Esophagus (tissue), 2 donors: ENCODE results near the gene ADAMTS2. TPM values are rescaled to one million over a fixed set of nuclear protein-coding genes. Genes with fewer than 3 reads are reported as not detected.
"Not testable (repeated sequence)": the region's sequence is repeated elsewhere in the genome, so short reads cannot be mapped to it uniquely, and the experiment has no call there.

ENCODE experiments used
- H3K27ac ChIP-seq, 2 donors: one replicate each; pipeline ENCODE4 v1.5.1; 2013; ENCODE audit warnings: low read depth in 2 of 2, mild to moderate bottlenecking in 2 of 2, inconsistent platforms in 1 of 2, low read length in 1 of 2, moderate library complexity in 1 of 2
- H3K27me3 ChIP-seq, 2 donors: one replicate each; pipeline ENCODE4 v1.6.1; 2013; ENCODE audit warnings: low read length in 2 of 2, control low read depth in 1 of 2, mild to moderate bottlenecking in 1 of 2; ENCODE audit not compliant: insufficient read depth in 2 of 2, control insufficient read depth in 1 of 2
- H3K36me3 ChIP-seq, 2 donors: one replicate each; pipeline ENCODE4 v1.6.1; 2013; ENCODE audit warnings: low read length in 1 of 2; ENCODE audit not compliant: control insufficient read depth in 2 of 2, insufficient read depth in 2 of 2
- H3K4me1 ChIP-seq, 2 donors: one replicate each; pipeline ENCODE4 v1.6.1; 2013; ENCODE audit warnings: low read length in 1 of 2; ENCODE audit not compliant: control insufficient read depth in 2 of 2, insufficient read depth in 2 of 2
- H3K4me3 ChIP-seq, 2 donors: one replicate each; pipeline ENCODE4 v1.5.1; 2013; ENCODE audit warnings: low read length in 2 of 2, mild to moderate bottlenecking in 2 of 2, low read depth in 1 of 2, moderate library complexity in 1 of 2
- H3K9me3 ChIP-seq, 2 donors: one replicate each; pipeline ENCODE4 v1.6.1; 2013; ENCODE audit warnings: mild to moderate bottlenecking in 2 of 2, low read depth in 1 of 2, low read length in 1 of 2, moderate library complexity in 1 of 2; ENCODE audit not compliant: control insufficient read depth in 2 of 2, insufficient read depth in 1 of 2
- WGBS, 2 donors: extraction: QIAGEN DNeasy Blood & Tissue Kit; methylation state at CpG; one replicate each; pipeline ENCODE4 v1.1.7; 2013; 5-methylcytosine and 5-hydroxymethylcytosine counted together
- polyA plus RNA-seq, 2 donors: library from polyadenylated mRNA; stranded (reverse); fragments of 200-250 nt; gene quantifications; one replicate each; pipeline ENCODE4 v1.2.3, GENCODE V29; 2013
- donor health status: healthy with polysubstance abuse.
- donor health status: Bipolar disorder and iron deficiency.

ADAMTS2 gene
- polyA plus RNA-seq, 2 donors = 1.4 to 1.5 TPM

DNA sequence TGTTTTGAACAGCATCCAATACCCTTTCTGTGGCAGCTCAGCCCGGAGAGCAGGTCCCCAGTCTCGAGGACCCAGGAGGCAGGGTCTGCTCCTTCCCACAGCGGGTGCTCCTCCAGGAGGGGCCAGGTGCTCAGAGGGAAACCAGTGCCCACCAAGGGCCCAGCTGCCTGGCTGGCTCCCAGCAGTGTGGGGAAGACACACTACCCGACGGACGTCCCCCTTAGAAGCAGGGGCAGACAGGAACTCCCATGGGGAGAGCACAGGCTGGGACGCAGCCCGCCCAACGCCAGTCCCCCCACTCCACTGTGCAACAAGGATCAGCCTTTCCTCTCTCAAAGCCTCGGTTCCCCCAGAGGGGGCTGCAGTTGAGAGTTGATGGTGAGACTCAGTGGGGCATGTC lies 57.6 kb downstream of the ADAMTS2 start:
- Histone ChIP-seq H3K9me3 (no peaks in the 10 kb centered on the region), H3K27ac (no peak overlapping the region), H3K27me3 (no peaks in the 10 kb centered on the region), H3K4me1 (no peaks in the 10 kb centered on the region), H3K36me3 (no peaks in the 10 kb centered on the region), H3K4me3 (no peak overlapping the region)
- 84 to 86% methylated on average over 10 of the region's 10 CpGs for WGBS, 2 donors

DNA sequence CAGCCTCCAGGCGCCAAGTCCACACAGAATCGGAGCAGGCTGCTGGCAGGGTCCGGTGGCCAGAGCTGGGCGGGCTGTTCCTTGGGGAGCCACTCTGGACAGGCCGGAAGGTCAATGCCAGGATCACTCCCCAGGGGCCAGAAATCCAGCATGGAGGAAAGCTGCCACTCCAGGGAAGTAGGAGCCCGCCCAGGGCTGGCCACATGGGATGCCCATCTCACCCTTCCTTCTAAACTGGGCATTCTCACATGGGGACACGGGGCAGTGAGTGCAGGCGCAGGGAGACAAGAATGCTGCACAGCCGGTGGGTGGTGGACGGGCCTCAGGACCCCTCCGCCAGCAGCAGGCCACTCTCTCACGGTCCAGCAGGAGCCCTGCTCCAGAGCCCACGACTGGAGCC lies 58.2 kb downstream of the ADAMTS2 start:
- Histone ChIP-seq H3K36me3 (no peaks in the 10 kb centered on the region), H3K9me3 (no peaks in the 10 kb centered on the region), H3K27ac (no peak overlapping the region), H3K27me3 (no peaks in the 10 kb centered on the region), H3K4me1 (no peaks in the 10 kb centered on the region), H3K4me3 (no peak overlapping the region)
- WGBS, 2 donors = 87 to 90% methylated on average over 13 of the region's 13 CpGs

DNA sequence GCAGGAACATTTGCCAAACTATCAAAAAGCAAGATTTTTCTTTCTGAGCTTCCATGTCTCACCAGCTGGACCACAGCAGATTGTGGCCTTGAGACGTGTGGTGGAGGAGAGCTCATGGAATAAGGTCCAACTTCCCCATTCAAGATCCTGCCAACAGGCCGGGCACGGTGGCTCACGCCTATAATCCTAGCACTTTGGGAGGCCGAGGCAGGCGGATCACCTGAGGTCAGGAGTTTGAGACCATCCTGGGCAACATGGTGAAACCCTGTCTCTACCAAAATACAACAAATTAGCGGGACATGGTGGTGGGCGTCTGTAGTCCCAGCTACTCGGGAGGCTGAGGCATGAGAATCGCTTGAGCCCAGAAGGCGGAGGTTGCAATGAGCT lies 59.5 kb downstream of the ADAMTS2 start:
- H3K4me3 ChIP-seq, H3K4me1 ChIP-seq, H3K36me3 ChIP-seq, H3K27ac ChIP-seq, H3K9me3 ChIP-seq, H3K27me3 ChIP-seq: not testable (repeated sequence)
- 88% methylated on average over 11 of the region's 11 CpGs for WGBS, 2 donors

DNA sequence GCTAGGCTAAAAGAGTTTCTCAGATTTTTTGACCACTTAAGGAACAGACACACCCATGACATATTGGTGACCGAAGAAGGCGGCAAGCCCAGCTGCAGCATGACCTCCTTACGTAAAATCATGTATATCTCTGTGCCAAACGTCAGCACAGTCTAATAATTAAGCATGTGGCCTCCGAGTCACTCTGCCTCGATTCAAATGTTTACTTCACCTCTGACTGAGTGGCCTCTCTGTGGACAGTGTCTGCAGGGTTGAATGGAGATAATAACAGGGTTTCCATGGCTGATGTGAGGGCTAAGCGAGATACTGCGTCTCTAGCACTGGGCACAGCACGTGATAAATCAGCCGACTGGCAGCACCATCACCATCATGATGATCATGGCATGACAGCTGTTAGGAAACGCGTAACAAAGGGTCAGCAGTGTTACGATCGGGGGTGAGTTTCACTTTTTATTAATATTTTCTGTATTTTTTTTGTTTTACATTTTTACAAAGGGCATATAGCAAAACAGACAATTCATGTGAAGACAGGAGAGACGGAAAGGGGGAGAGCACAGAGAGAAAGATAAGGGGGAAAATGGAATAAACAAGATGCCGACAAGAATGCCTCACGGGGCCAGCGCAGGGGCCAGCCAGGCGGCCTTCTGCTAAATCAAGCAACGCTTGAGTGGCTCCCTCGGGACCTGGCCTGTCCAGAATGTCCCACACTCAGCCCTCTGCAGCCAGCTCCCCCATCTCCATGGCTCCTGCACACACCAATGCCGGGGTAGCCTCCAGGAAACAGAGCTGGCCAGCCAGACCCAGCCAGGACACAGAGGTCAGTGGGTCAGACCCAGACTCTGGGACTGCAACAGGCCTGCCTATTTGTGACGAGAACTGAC lies 60.3 kb downstream of the ADAMTS2 start:
- H3K4me1 ChIP-seq = no peaks in the 10 kb centered on the region
- H3K36me3 ChIP-seq = no peaks in the 10 kb centered on the region
- no peak overlapping the region for H3K4me3 ChIP-seq
- H3K27ac ChIP-seq = no peak overlapping the region
- 63 to 68% methylated on average over 23 of the region's 23 CpGs for WGBS, 2 donors
- H3K27me3 ChIP-seq = no peaks in the 10 kb centered on the region
- H3K9me3 ChIP-seq = no peaks in the 10 kb centered on the region

DNA sequence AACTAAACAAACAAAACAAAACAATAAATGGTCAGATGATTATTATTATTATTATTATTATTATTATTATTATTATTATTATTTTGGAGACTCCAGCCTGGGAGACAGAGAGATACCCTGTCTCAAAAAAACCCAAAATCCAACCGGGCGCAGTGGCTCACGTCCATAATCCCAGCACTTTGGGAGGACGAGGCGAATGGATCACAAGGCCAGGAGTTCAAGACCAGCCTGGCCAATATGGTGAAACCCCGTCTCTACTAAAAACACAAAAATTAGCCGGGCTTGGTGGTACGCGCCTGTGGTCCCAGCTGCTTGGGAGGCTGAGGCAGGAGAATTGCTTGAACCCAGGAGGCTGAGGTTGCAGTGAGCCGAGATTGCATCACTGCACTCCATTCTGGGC lies 61.4 kb downstream of the ADAMTS2 start:
- not testable (repeated sequence) for H3K27me3 ChIP-seq, H3K9me3 ChIP-seq, H3K27ac ChIP-seq, H3K4me1 ChIP-seq, H3K4me3 ChIP-seq, H3K36me3 ChIP-seq
- WGBS, 2 donors = 96% methylated on average over 10 of the region's 10 CpGs

DNA sequence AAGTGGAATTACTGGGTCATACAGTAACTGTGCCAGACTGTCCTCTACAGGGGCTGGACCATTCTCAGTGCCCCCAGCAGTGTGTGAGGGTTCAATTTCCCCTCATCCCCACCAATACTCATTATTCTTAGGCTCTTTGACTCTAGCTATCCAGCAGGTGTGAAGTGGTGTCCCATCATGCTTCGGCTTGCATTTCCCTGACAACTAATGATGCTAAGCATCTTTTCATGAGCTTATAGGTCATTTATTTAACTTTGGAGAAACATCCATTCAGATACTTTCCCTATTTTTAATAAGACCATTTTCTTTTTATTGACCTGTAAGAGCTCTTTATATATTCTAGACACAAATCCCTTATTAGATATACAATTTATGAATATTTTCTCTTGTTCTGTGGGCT lies 63.6 kb downstream of the ADAMTS2 start:
- Histone ChIP-seq H3K27ac (no peak overlapping the region), H3K9me3 (no peaks in the 10 kb centered on the region), H3K4me1 (peaks cover 0 to 1% of the 10 kb centered on the region in 2 donors), H3K27me3 (no peaks in the 10 kb centered on the region), H3K4me3 (no peak overlapping the region), H3K36me3 (no peaks in the 10 kb centered on the region)
- 92% methylated on average over 1 of the region's 1 CpG for WGBS, 2 donors

DNA sequence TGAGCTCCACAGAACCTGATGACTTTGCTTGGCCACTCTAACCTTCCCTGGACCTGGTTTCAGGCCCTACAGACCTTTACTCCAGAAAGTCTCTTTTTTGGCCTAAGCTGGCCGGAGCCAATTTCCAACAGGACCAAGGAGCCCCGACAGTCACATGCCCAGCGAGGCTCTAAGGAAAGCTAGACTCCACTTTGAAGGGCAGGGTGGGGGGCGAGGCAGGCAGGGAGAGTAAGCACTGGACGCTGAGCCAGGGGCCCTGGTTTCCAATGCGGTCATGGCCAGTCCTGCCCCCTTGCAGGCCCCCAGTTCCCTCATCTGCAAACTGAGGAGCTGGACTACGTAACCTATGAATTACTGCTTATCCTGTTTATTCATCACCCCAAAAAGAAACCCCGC lies 65.2 kb downstream of the ADAMTS2 start:
- peaks cover 0 to 1% of the 10 kb centered on the region in 2 donors for H3K4me1 ChIP-seq
- no peak overlapping the region for H3K4me3 ChIP-seq
- no peaks in the 10 kb centered on the region for H3K36me3 ChIP-seq
- no peak overlapping the region for H3K27ac ChIP-seq
- no peaks in the 10 kb centered on the region for H3K9me3 ChIP-seq
- H3K27me3 ChIP-seq = no peaks in the 10 kb centered on the region
- WGBS, 2 donors = 88 to 95% methylated on average over 8 of the region's 8 CpGs

DNA sequence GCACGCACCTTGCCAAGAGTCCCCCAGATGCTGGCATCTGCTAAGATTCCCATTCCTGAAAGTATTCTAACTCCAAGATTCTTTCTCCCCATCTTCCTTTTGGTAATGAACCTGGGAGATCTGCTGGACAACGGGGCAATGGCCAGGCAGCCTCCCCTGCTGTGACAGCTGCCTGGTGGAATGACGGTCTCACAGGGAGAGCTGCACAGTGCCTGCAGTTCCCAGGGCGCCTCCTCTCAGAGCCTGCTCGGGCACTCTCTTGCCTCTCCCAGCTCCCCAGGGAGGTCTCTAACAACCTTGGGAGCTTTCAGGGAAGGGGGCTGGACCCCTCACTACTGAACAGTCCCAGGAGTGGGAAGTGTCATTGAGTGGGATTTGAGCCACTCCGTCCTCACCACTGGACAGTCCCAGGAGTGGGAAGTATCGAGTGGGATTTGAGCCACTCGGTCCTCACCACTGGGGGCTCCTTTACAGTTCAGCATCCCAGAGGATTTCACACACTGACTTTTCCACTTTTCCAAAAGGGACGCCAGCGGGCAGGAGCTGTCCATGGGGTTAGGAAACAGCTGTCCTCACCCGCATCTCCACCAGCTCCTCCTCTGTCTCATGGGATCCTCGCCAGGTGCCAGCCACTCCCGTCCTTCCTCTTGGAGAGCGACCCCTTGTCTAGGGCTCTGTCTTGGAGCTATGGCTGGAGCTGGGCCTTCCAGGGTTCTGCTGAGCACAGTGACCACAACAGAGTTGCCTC lies 65.7 kb downstream of the ADAMTS2 start:
- H3K27me3 ChIP-seq = no peaks in the 10 kb centered on the region
- H3K4me1 ChIP-seq = peaks cover 0 to 1% of the 10 kb centered on the region in 2 donors
- 67 to 81% methylated on average over 14 of the region's 14 CpGs for WGBS, 2 donors
- no peaks in the 10 kb centered on the region for H3K36me3 ChIP-seq
- H3K4me3 ChIP-seq = no peak overlapping the region
- H3K9me3 ChIP-seq = no peaks in the 10 kb centered on the region
- no peak overlapping the region for H3K27ac ChIP-seq

DNA sequence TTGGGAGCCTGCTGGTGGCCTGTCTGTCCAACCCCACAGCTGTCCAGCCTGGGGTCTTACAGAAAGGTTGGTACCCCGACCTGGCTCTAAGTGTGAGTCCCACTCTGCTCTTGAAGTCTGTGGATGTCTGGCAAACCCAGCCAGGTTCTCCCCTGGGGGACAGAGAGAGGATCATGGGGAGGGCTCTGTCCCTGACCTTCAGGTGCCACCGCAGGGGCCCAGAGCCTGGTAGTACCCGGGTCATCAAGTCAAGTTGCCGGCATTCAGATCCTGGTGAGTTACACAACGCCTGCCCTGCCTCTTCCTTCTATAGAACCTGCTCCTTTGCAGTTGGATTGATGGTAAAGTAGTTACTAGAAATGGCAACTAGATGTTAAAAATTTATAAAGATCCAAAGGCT lies 66.7 kb downstream of the ADAMTS2 start:
- no peaks in the 10 kb centered on the region for H3K27me3 ChIP-seq
- WGBS, 2 donors = 47 to 65% methylated on average over 5 of the region's 5 CpGs
- H3K4me3 ChIP-seq = no peak overlapping the region
- peaks cover 0 to 1% of the 10 kb centered on the region in 2 donors for H3K4me1 ChIP-seq
- no peaks in the 10 kb centered on the region for H3K9me3 ChIP-seq
- no peak overlapping the region for H3K27ac ChIP-seq
- no peaks in the 10 kb centered on the region for H3K36me3 ChIP-seq
